ENCODE data around the gene NME4. TPM values are rescaled to one million over a fixed set of nuclear protein-coding genes. Genes with fewer than 3 reads are reported as not detected.

The NME4 gene
- total and polyA plus RNA-seq, 10 of the 15 experiments (the other 5 are each of a cell fraction or from before 2014, with no cell fraction given) = 11.0 to 235 (median 97.7) TPM

- POLR2A ChIA-PET = interaction anchor here (0.6 to 0.7 kb wide), 3 partner anchors 11 to 19 kb away, joined by 3 read pairs; no protein-coding TSS in a partner anchor
- 66% methylated on average over 10 of the region's 12 CpGs for whole genome bisulfite sequencing (ENCODE audit: insufficient coverage, insufficient replicate concordance, low lambda C conversion rate, missing lambda C conversion rate)
- Histone ChIP-seq H3K4me1 (ENCODE audit: control insufficient read depth, insufficient read depth, low read length) (no peaks in the 10 kb centered on the region), H3K9ac (ENCODE audit: control insufficient read depth, insufficient read depth, low read length) (no peak overlapping the region), H3K4me2 (ENCODE audit: control insufficient read depth, insufficient read depth) (no peak overlapping the region), H3K4me3 (no peak overlapping the region), H3K27ac (ENCODE audit: control insufficient read depth, insufficient read depth) (no peak overlapping the region), H3K36me3 (ENCODE audit: control insufficient read depth in 2 of 2, insufficient read depth in 2 of 2, low read length in 1 of 2) (no peaks in the 10 kb centered on the region), H2AFZ (ENCODE audit: control insufficient read depth, low read depth, low read length) (no peak overlapping the region), H4K20me1 (ENCODE audit: control insufficient read depth, insufficient read depth) (no peaks in the 10 kb centered on the region), H3K9me3 (replicated peaks; ENCODE audit: control insufficient read depth, insufficient read depth, low read length) (no peaks in the 10 kb centered on the region), H3K79me2 (ENCODE audit: control insufficient read depth, insufficient read depth, low read length) (peaks cover 3% of the 10 kb centered on the region), H3K27me3 (replicated peaks in 1 of 2; ENCODE audit: control insufficient read depth in 2 of 2, insufficient read depth in 2 of 2, low read length in 1 of 2) (no peaks in the 10 kb centered on the region)
- FAIRE-seq = no peak
- intact Hi-C loops (cut with micrococcal nuclease; ENCODE audit: unreplicated experiment) = no loop called here
- RAD21 ChIA-PET (ENCODE audit: unreplicated experiment) = no interaction called here
- SMC1A ChIA-PET (ENCODE audit: uncharacterized antibody, unreplicated experiment) = no interaction called here
- no peak for ATAC-seq
- no peak for DNase-seq (ENCODE audit: low read depth, low spot score)
- in situ Hi-C loops (cut with MboI) = no loop called here
- CTCF ChIA-PET = interaction anchor here (0.9 to 1.5 kb wide), 2 partner anchors 129 to 250 kb away, joined by 3 to 5 read pairs; no protein-coding TSS in a partner anchor
- no TSS peak for BruUV-seq (replicated peaks)
- TF ChIP-seq E2F8 (IDR thresholded peaks at IDR 0.05; ENCODE audit: low read depth, partially characterized antibody) = no peak
- TF ChIP-seq ELK1 (IDR thresholded peaks at IDR 0.05; ENCODE audit: low read depth, low read length) = no peak
- no peak for TF ChIP-seq ZNF622 (IDR thresholded peaks at IDR 0.05)
- TF ChIP-seq NRF1 (conservative IDR thresholded peaks at IDR 0.05; ENCODE audit: low read depth, low read length) = no peak
- TF ChIP-seq MTA3 (IDR thresholded peaks at IDR 0.05; ENCODE audit: borderline replicate concordance, low read length) = no peak
- TF ChIP-seq ATF2 (IDR thresholded peaks at IDR 0.05; ENCODE audit: low read length) = no peak
- no peak for TF ChIP-seq HDAC2 (IDR thresholded peaks at IDR 0.05)
- no peak for TF ChIP-seq ATF3 (IDR thresholded peaks at IDR 0.05; ENCODE audit: borderline replicate concordance, extremely low read depth, low read depth, low read length)
- no peak for TF ChIP-seq BRCA1 (IDR thresholded peaks at IDR 0.05; ENCODE audit: low read depth, low read length)
- no peak for TF ChIP-seq DPF2 (IDR thresholded peaks at IDR 0.05)
- TF ChIP-seq ESRRA (IDR thresholded peaks at IDR 0.05; ENCODE audit: low read length) = no peak
- TF ChIP-seq ZBTB11 (CRISPR knock-in tag; IDR thresholded peaks at IDR 0.05) = no peak
- no peak for TF ChIP-seq KDM1A (IDR thresholded peaks at IDR 0.05; ENCODE audit: borderline replicate concordance)
- TF ChIP-seq CBX5 (IDR thresholded peaks at IDR 0.05; ENCODE audit: low read depth) = no peak
- no peak for TF ChIP-seq SREBF2 (IDR thresholded peaks at IDR 0.05; ENCODE audit: low read length)
These were observed 40.3 kb upstream of the NME4 start for GRCh38 chr16:356741-357140.
